GM04504 (cell line): ENCODE data around the gene HINT3.
"Not testable (repeated sequence)": the region's sequence is repeated elsewhere in the genome, so short reads cannot be mapped to it uniquely, and the experiment has no call there.

Experiments
- DNase-seq: peaks from one replicate; pipeline ENCODE4 v3.0.0-alpha.2; 2012; ENCODE audit warnings: low read depth

Gene HINT3

GRCh38 chr6:125939791-125940190, 16.8 kb upstream of the HINT3 start:
- DNase-seq: no peak

GRCh38 chr6:125940247-125941041, 16.1 kb upstream of the HINT3 start:
- no peak for DNase-seq

DNA sequence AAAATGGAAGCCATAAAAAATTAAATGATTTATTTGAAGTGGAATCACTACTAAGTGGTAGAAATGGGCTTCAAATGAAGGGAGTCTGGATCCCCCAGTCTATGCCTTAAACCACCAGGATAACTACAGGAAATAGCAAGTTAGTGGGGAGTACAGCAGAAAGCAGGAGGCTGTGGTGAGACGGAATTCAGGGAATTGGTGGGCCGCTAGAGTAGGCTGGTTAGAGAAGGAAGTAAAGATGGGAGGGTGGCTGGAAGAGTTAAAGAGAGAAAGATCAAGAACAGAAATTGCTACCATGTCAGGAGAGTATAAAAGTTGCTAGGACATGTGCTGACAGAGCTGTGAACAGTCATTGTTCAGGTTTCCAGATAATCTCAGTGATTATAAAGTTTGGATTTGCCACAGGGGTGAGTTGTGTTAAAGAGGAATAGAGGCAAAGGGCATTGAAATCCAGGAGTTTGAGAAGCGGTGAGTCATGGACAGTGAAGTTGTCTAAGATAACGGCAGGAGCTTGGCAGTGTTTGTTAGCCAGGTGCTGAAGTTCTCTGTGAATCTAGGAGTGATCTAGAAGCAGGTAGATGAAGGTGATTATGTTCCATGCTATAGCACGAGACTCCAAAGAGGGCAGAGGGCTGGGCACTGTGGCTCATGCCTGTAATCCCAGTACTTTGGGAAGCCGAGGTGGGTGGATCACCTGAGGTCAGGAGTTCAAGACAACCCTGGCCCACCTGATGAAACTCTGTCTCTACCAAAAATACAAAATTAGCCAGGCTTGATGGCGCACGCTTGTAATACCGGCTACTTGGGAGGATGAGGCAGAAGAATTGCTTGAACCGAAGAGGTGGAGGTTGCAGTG, 13.7 kb upstream of the HINT3 start:
- DNase-seq: no peak

- DNase-seq: no peak
Measured at GRCh38 chr6:125943528-125944433, 12.8 kb upstream of the HINT3 start.

DNA sequence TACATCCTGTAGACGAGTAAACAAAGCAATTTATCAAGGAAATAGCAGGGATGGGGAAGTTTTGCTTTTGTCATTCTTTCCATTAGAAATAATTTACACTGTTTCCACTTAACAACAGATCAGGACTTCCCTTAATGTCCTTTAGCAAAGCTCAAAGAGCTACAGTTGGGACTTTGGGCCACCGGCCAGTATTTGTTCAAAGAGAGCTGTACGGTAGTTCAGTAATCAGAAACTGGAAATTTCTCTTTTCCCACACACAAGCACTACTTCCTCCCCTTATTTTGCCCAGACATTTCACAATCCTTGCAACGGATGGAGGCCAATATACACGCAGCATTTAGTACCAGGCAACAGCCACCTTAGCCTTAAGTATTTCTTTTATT, 12.1 kb upstream of the HINT3 start:
- no peak for DNase-seq

GRCh38 chr6:125944896-125945295, 11.7 kb upstream of the HINT3 start:
- no peak for DNase-seq

GRCh38 chr6:125945378-125946141, 11.0 kb upstream of the HINT3 start:
- no peak for DNase-seq

- DNase-seq: no peak
Measured at GRCh38 chr6:125947615-125948014, 9.0 kb upstream of the HINT3 start.

- no peak for DNase-seq
Measured at GRCh38 chr6:125948455-125948854, 8.1 kb upstream of the HINT3 start.

GRCh38 chr6:125949069-125949468, 7.5 kb upstream of the HINT3 start:
- DNase-seq: no peak

DNA sequence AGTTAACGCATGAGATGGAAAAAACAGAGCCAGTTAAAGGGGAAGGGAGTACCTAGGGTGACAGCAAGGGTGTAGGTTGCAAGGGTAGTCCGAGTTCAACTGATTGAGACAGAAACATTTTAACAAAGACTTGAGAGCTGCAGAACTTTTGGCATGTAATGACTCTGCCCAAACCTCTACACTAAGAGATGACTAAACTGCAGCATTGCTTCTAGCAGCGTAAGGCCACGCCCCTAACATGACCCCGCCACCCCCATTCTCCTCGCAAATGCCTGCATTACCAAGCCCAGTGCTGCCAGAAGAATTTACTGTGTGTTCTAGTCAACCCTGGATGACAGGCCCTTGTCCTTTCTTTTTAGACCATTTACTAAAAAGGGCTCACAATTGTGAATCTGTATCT, 6.3 kb upstream of the HINT3 start:
- DNase-seq: no peak

GRCh38 chr6:125950716-125951115, 5.9 kb upstream of the HINT3 start:
- not testable (repeated sequence) for DNase-seq

DNA sequence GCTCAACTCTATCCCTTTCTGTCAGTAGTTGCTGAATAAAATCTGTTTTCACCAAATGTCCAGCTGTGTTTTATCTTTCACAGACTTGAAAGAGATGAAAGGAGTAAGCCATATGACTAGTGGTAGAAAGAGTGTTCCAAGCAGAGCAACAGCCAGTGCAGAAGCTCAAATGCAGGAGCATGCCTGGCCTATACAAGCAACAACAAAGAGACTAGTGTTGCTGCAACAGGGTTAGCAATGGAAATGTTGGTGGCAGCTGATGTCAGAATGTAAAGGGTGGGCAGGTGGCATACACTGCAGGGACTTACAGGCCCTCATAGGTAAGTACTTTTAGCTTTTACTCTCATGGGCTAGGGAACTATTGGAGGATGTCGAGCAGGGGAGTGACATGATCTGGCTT, 5.2 kb upstream of the HINT3 start:
- DNase-seq: no peak

GRCh38 chr6:125952764-125953501, 3.6 kb upstream of the HINT3 start:
- DNase-seq: no peak

- DNase-seq: no peak
Measured at GRCh38 chr6:125953502-125953875, 3.1 kb upstream of the HINT3 start.

DNA sequence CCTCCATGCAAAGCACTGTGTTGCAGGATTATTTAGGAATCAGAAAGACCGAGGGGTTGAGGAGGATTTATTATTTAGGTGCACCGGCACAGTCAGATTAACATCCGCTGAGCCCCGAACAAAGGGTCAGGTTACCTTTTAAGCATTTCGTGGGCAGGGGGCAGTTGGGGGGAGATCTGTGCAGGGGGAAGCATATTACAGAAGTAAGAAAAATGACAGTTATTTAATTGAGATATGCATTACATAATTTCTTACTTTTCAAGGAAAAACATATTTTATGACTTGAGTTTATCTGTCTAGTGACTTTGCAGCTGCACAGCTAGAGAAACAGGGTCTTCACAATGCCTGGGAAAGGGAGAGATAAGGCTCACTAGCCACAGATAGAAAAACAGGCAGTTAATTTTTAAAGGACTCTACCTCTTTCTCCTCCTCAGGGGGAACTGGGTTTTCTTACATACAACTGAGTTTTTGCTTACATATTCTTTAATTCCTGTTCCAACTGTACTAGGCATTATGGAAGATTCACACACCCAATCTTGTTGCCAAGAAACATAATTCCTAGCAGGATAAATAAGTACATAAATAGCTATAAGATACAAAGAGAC, 1.7 kb upstream of the HINT3 start:
- no peak for DNase-seq

DNA sequence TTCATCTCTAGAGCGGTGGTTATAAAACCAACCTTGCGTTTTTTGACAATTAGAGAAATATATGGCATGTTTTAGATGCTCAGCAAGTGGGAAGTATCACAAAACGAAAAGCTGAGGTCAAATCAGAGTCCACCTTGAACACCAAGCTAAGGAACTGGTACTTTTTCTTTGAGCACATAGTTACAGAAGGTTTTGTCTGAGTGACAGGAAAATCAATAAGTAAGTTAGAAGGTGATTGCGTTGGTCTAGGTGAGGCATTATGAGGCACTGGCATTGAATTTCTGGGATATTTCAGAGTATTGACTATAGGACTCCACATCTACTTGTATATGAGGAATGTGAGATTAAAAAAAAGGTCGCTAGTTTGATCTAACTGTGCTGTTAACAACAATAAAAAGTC, 597 bp upstream of the HINT3 start:
- DNase-seq: no peak

GRCh38 chr6:125957391-125957693, 772 bp downstream of the HINT3 start:
- no peak for DNase-seq

DNA sequence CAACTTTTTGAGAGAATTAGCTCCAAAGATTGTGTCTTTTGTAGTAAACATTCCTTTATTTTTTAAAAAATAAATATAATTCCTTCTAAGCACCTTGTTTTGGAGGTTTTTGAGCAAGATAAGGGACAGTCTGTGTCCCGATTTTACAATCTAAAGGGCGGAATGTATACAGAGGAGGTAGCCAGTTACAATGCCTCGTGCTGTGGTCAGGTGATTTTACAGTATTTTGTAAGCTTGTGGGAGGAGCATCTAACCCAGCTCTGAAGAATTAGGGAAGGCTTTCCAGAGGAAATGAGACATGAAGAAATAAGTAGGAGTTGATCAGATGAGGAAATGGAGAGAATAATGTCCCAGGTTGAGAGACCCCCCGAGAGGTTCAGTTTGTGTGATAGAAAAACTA, 1.3 kb downstream of the HINT3 start:
- no peak for DNase-seq

DNA sequence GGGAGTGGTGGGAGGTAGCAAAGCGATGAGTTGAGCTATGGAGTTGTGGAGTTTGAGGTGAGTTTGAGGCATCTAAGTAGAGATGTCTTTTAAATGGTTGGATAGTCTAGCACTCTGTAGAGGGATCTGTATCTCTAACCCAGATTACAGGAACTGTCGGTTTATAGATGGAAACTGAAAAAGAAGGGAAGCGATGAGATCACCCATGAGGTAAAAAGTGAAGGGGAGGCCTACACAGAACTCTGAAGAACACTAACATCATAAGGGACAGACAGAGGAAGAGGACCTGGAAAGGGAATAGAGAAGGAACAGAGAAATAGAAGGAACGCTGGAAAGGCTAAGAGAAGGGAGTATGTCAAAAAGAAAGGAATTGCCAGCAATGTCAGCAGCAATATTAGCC, 2.5 kb downstream of the HINT3 start:
- no peak for DNase-seq

- DNase-seq: no peak
Measured at GRCh38 chr6:125961117-125961516, 4.5 kb downstream of the HINT3 start.
